ENCODE data around the gene CAMK1D.

- TF ChIP-seq, protein P1, sequence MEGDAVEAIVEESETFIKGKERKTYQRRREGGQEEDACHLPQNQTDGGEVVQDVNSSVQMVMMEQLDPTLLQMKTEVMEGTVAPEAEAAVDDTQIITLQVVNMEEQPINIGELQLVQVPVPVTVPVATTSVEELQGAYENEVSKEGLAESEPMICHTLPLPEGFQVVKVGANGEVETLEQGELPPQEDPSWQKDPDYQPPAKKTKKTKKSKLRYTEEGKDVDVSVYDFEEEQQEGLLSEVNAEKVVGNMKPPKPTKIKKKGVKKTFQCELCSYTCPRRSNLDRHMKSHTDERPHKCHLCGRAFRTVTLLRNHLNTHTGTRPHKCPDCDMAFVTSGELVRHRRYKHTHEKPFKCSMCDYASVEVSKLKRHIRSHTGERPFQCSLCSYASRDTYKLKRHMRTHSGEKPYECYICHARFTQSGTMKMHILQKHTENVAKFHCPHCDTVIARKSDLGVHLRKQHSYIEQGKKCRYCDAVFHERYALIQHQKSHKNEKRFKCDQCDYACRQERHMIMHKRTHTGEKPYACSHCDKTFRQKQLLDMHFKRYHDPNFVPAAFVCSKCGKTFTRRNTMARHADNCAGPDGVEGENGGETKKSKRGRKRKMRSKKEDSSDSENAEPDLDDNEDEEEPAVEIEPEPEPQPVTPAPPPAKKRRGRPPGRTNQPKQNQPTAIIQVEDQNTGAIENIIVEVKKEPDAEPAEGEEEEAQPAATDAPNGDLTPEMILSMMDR (conservative IDR thresholded peaks at IDR 0.05): no peak
- TF ChIP-seq EZH2 (IDR thresholded peaks at IDR 0.05; ENCODE audit: low read depth): no peak
Measured at GRCh38 chr10:12663863-12664262, 314.5 kb downstream of the CAMK1D start.

Measured in PC-9 (cell line).